CD14-positive monocyte (primary cell): Measurements from ENCODE around the gene AMPD1. TPM values are rescaled to one million over a fixed set of nuclear protein-coding genes. Genes with fewer than 3 reads are reported as not detected.

Experiments
- DNase-seq, 3 donors: peaks; one replicate each; pipeline ENCODE4 v3.0.0-alpha.2; 2011 to 2022
- H2AFZ ChIP-seq: 2 replicates; pipeline ENCODE4 v1.6.0; 2012; ENCODE audit warnings: mild to moderate bottlenecking, low read depth, low read length, inconsistent platforms; ENCODE audit not compliant: insufficient read depth, poor library complexity, severe bottlenecking
- H3K27ac ChIP-seq, 2 donors: 1 replicate in 1 of 2; 2 replicates in 1 of 2; pipeline ENCODE4 v1.5.1; 2012 to 2013; ENCODE audit warnings: low read length in 2 of 2, control low read depth in 1 of 2, inconsistent platforms in 1 of 2, low read depth in 1 of 2, mild to moderate bottlenecking in 1 of 2
- H3K27me3 ChIP-seq, 2 donors: one replicate each; pipeline versions ENCODE4 v1.6.0 to v1.6.1; 2011 to 2013; ENCODE audit warnings: low read length in 2 of 2; ENCODE audit not compliant: control insufficient read depth in 2 of 2, insufficient read depth in 2 of 2
- H3K36me3 ChIP-seq, 2 donors: replicated peaks in 1 of 2; 1 replicate in 1 of 2; 2 replicates in 1 of 2; pipeline versions ENCODE4 v1.5.1 to v1.6.1; 2012 to 2013; ENCODE audit warnings: low read length in 2 of 2, control low read depth in 1 of 2, inconsistent platforms in 1 of 2, mild to moderate bottlenecking in 1 of 2; ENCODE audit not compliant: insufficient read depth in 2 of 2, control insufficient read depth in 1 of 2
- H3K4me1 ChIP-seq, 2 donors: 1 replicate in 1 of 2; 2 replicates in 1 of 2; pipeline versions ENCODE4 v1.5.1 to v1.6.1; 2012 to 2013; ENCODE audit warnings: low read length in 2 of 2, control low read depth in 1 of 2, inconsistent platforms in 1 of 2, mild to moderate bottlenecking in 1 of 2, moderate library complexity in 1 of 2; ENCODE audit not compliant: insufficient read depth in 2 of 2, control insufficient read depth in 1 of 2
- H3K4me2 ChIP-seq: replicated peaks from 2 replicates; pipeline ENCODE3; 2012; ENCODE audit warnings: low read length, moderate library complexity, mild to moderate bottlenecking; ENCODE audit not compliant: poor library complexity, severe bottlenecking; ENCODE audit errors: extremely low read depth
- H3K4me3 ChIP-seq, 3 experiments: fragments of 200-600 bp in 1 of 3; sonication (generic) in 1 of 3; replicated peaks in 1 of 3; 1 replicate in 2 of 3; 2 replicates in 1 of 3; pipeline ENCODE4 v1.5.1; 2011 to 2013; ENCODE audit warnings: low read length in 3 of 3, mild to moderate bottlenecking in 3 of 3, control low read depth in 2 of 3, low read depth in 2 of 3, inconsistent platforms in 1 of 3, moderate library complexity in 1 of 3
- H3K79me2 ChIP-seq: 2 replicates; pipeline ENCODE4 v1.6.0; 2012; ENCODE audit warnings: mild to moderate bottlenecking, control low read depth, inconsistent platforms, low read length, moderate library complexity; ENCODE audit not compliant: insufficient read depth
- H3K9ac ChIP-seq: 2 replicates; pipeline ENCODE4 v1.6.0; 2017; ENCODE audit warnings: low read length, mild to moderate bottlenecking; ENCODE audit not compliant: insufficient read depth, poor library complexity, severe bottlenecking
- H3K9me3 ChIP-seq, 2 donors: replicated peaks in 1 of 2; 1 replicate in 1 of 2; 2 replicates in 1 of 2; pipeline versions ENCODE4 v1.5.1 to v1.6.1; 2012 to 2013; ENCODE audit warnings: low read length in 2 of 2, control low read depth in 1 of 2; ENCODE audit not compliant: control insufficient read depth in 1 of 2, insufficient read depth in 1 of 2
- H4K20me1 ChIP-seq: 2 replicates; pipeline ENCODE4 v1.6.0; 2012; ENCODE audit warnings: mild to moderate bottlenecking, low read length, control low read depth, moderate library complexity; ENCODE audit not compliant: insufficient read depth
- H3K27ac Mint-ChIP-seq, 7 donors: one replicate each; pipeline ENCODE4 v1.8.0; 2020; ENCODE audit warnings: mild to moderate bottlenecking in 7 of 7, mixed read lengths in 7 of 7, moderate library complexity in 6 of 7, inconsistent platforms in 2 of 7
- H3K27me3 Mint-ChIP-seq, 3 donors: one replicate each; pipeline ENCODE4 v1.8.0; 2021 to 2022; ENCODE audit warnings: low read depth in 3 of 3, mild to moderate bottlenecking in 3 of 3, mixed read lengths in 3 of 3, moderate library complexity in 3 of 3, inconsistent platforms in 1 of 3
- H3K36me3 Mint-ChIP-seq, 2 donors: one replicate each; pipeline ENCODE4 v1.8.0; 2020; ENCODE audit warnings: mixed read lengths in 2 of 2, inconsistent platforms in 1 of 2, mild to moderate bottlenecking in 1 of 2
- H3K4me1 Mint-ChIP-seq: one replicate; pipeline ENCODE4 v1.8.0; 2020; ENCODE audit warnings: mild to moderate bottlenecking, mixed read lengths
- H3K4me3 Mint-ChIP-seq, 2 donors: one replicate each; pipeline ENCODE4 v1.8.0; 2020; ENCODE audit warnings: mild to moderate bottlenecking in 2 of 2, mixed read lengths in 2 of 2, moderate library complexity in 1 of 2
- H3K9me3 Mint-ChIP-seq, 7 donors: one replicate each; pipeline ENCODE4 v1.8.0; 2020 to 2022; ENCODE audit warnings: mixed read lengths in 7 of 7, mild to moderate bottlenecking in 6 of 7, moderate library complexity in 6 of 7, inconsistent platforms in 2 of 7
- CTCF ChIP-seq: fragments of 200-600 bp; IDR thresholded peaks from one replicate; pipeline ENCODE4 v1.8.0; 2022; ENCODE audit warnings: antibody characterized with exemption, mild to moderate bottlenecking
- WGBS: methylation state at CpG from one replicate; pipeline ENCODE4 v1.1.5; 2013; ENCODE audit warnings: missing lambda C conversion rate; ENCODE audit not compliant: insufficient coverage; 5-methylcytosine and 5-hydroxymethylcytosine counted together
- intact Hi-C, 2 donors: fragments of 100-400 bp; cut with micrococcal nuclease; formaldehyde crosslinking; loops; one replicate each; pipeline versions ENCODE4 v1.15.0 to v1.15.1; 2023
- polyA plus RNA-seq, 3 donors: library from polyadenylated mRNA; depleted of rRNA in 1 of 3; unstranded in 2 of 3; stranded (reverse) in 1 of 3; fragments of 300-500 nt in 2 of 3; fragments of >200 nt in 1 of 3; fragmentation: Illumina TruSeq in 2 of 3; gene quantifications; 1 replicate in 2 of 3; 2 replicates in 1 of 3; pipeline ENCODE4 v1.2.3, GENCODE V29; 2012 to 2021
- small RNA-seq: library from RNA; depleted of rRNA; stranded (forward); fragments of <200 nt; gene quantifications from one replicate; pipeline ENCODE3, GENCODE V24; 2012; ENCODE audit warnings: low read depth; ENCODE audit not compliant: insufficient read length

AMPD1 gene
- polyA plus RNA-seq, 3 donors = not detected

GRCh38 chr1:114627107-114627506 is 68.2 kb downstream of the AMPD1 start:
- no CpG with 5 or more reads among the region's 2 CpGs for WGBS
- no peak overlapping the region for H3K27ac Mint-ChIP-seq
- Histone ChIP-seq H3K9ac (no peak overlapping the region), H3K27me3 (no peaks in the 10 kb centered on the region), H3K36me3 (no peaks in the 10 kb centered on the region), H3K4me1 (no peaks in the 10 kb centered on the region), H3K4me2 (no peak overlapping the region), H3K9me3 (no peaks in the 10 kb centered on the region), H3K27ac (no peak overlapping the region), H3K4me3 (no peak overlapping the region), H3K79me2 (no peaks in the 10 kb centered on the region), H2AFZ (no peak overlapping the region), H4K20me1 (no peaks in the 10 kb centered on the region)
- no peak overlapping the region for H3K4me3 Mint-ChIP-seq
- peaks cover 0 to 14% (median 7%) of the 10 kb centered on the region in 7 donors for H3K9me3 Mint-ChIP-seq
- peaks cover 2 to 8% (median 5%) of the 10 kb centered on the region in 3 donors for H3K27me3 Mint-ChIP-seq
- no peak for DNase-seq
- H3K4me1 Mint-ChIP-seq = no peaks in the 10 kb centered on the region
- no peaks in the 10 kb centered on the region for H3K36me3 Mint-ChIP-seq
- intact Hi-C loops = no loop called here
- no peak for TF ChIP-seq CTCF

GRCh38 chr1:114623364-114623763 is 72.0 kb downstream of the AMPD1 start:
- no peaks in the 10 kb centered on the region for H3K4me1 ChIP-seq
- Mint-ChIP-seq H3K36me3 (no peaks in the 10 kb centered on the region), H3K9me3 (peaks cover 0 to 4% (median 0%) of the 10 kb centered on the region in 7 donors)

More at GRCh38 chr1:114623364-114623763, 72.0 kb downstream of the AMPD1 start:
- DNase-seq = no peak
- WGBS = no CpG with 5 or more reads among the region's 5 CpGs
- Histone ChIP-seq H3K4me2 (no peak overlapping the region), H2AFZ (no peak overlapping the region), H4K20me1 (no peaks in the 10 kb centered on the region), H3K79me2 (no peaks in the 10 kb centered on the region), H3K27me3 (peaks cover 3 to 4% of the 10 kb centered on the region in 2 donors), H3K9me3 (no peaks in the 10 kb centered on the region), H3K4me3 (no peak overlapping the region), H3K9ac (no peak overlapping the region), H3K36me3 (no peaks in the 10 kb centered on the region), H3K27ac (no peak overlapping the region)
- Mint-ChIP-seq H3K4me1 (no peaks in the 10 kb centered on the region), H3K4me3 (no peak overlapping the region), H3K27ac (no peak overlapping the region), H3K27me3 (peaks cover 5 to 16% (median 8%) of the 10 kb centered on the region in 3 donors)
- no peak for TF ChIP-seq CTCF
- intact Hi-C loops = no loop called here

Small RNA genes within 50 kb of the gene (small RNA-seq; reads per million reads assigned to genes)
- gene RN7SL432P (not detected), gene RNY1P13 (not detected)

Other genes starting within 250 kb of the AMPD1 start
- 10 to 100 TPM; 11.8 to 16.5 (median 13.7) TPM for gene TRIM33, start 184.3 kb downstream of the AMPD1 start, polyA plus RNA-seq
- gene BCAS2, start 113.9 kb downstream of the AMPD1 start, polyA plus RNA-seq = 10 to 100 TPM; 22.1 to 55.7 (median 47.6) TPM
- under 1 TPM; 0.03 to 0.07 (median 0.06) TPM for gene DENND2C, start 25.5 kb downstream of the AMPD1 start, polyA plus RNA-seq
- 10 to 100 TPM; 12.2 to 42.7 (median 40.8) TPM for gene NRAS, start 21.2 kb upstream of the AMPD1 start, polyA plus RNA-seq
- gene CSDE1, start 62.4 kb upstream of the AMPD1 start, polyA plus RNA-seq = 100 to 1,000 TPM; 177 to 324 (median 251) TPM
- gene SIKE1, start 85.1 kb upstream of the AMPD1 start, polyA plus RNA-seq = 10 to 100 TPM; 15.2 to 30.4 (median 26.9) TPM
- gene SYCP1, start 159.3 kb upstream of the AMPD1 start, polyA plus RNA-seq = not detected